Measurements from ENCODE around the gene ARL14EP.

Gene ARL14EP

DNA sequence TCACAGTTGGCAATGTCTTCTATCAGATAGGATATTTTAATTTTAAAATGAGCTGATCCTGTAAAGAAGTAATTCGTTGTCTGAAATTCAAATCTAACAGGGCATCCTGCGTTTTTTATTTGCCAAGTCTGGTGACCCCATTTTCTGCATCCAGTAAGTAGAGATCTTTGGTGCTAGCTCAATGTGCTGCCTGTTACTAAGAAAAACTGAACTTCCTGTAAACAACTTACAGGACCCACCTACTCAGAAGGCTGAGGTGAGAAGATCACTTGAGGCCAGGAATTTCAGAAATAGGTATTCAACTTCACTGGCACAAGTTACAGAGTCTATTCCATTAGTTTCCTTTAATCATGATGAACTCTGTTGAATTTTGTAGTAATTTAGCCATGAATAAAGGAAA, 4.0 kb downstream of the ARL14EP start:
- DNase-seq (ENCODE audit: low read depth in 2 of 2): no peak

DNA sequence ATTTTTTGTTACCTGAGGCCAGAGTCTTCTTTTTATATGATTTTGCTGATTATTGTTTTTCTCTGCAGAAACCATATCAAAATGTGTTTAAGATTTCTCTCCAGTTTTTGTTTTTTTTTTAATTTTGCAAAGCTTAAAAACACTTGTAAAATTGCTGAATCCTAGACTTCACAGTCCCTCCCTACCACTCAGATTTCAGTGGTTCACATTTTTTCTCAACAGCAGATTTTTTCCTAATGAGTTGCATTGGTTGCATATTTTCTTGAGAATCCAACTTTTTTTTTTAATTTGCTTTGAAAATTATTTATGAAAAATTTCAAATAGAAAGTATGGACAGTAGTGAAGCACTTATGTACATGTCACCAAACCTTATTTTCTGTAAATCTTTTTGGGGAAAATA, 5.8 kb downstream of the ARL14EP start:
- no peak for DNase-seq (ENCODE audit: low read depth in 2 of 2)

DNA sequence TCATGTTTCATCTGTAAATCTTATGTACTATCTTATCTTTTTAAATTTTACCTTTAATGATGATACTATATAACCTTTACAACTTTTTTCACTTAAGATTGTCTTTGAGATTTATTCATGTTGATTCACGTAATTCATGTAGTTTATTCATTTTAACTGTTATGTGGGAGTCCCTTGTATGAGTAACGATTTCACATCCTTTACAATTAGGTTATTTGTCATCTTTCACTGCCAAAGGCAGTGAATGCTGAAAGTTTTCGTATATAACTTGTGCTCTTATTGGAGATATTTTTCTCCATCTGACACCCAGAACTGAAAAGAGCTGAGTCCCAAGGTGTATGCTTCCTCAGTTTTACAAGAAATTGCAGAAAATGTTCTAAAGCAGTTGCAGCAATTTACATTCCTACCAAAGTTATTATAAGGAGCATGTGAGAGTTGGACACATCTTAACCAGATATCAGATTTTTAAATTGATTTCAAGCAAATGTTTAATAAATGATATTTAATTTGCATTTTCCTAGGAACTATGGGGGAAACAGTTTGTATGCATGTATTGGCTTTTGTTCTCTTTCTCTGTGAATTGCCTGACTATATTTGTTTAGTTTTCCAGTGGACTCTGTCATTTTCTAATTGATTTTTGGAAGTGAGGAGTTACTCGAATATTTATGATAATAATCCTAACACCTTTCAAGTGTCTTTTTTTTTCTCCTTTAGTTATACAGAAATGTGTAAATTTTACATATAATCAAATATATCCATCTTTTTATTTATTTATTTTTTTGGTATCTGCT, 6.4 kb downstream of the ARL14EP start:
- no peak for DNase-seq (ENCODE audit: low read depth in 2 of 2)

DNA sequence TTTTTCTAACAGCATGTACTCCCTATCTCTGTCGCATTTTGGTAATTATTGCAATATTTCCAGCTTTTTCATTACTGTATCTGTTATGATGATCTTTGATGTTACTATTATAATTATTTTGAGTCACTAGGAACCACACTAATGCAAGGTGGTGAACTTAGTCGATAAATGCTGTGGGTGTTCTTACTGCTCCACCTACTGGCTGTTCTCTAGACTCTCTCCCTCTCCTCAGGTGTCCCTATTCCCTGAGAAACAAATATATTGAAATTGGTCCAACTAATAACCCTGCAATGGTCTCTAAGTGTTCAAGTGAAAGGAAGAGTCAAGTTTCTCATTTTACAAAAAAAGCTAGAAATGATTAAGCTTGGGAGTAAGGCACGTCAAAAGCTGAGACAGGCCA, 10.5 kb downstream of the ARL14EP start:
- no peak for DNase-seq (ENCODE audit: low read depth in 2 of 2)

DNA sequence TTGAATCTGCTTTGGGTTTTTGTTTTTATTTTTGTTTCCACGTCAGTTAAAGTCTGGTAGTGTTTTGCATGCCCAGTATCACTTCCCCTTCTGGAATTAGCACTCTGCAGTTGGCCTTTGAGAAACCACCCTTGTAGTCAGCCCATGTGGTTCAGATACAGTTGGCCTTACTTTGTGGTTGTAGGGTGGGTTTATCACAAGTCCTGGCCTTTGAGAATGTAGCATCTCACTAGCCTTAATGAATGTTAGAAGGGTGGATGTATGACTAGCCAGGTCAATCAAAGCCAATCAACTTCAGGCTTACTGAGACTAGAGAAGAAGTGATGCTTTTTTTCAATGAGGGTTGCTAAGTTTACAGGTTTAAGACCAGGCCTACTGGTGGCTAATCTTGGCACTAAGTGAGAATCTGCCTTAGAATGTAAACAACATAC, 19.8 kb downstream of the ARL14EP start:
- no peak for DNase-seq (ENCODE audit: low read depth in 2 of 2)

DNA sequence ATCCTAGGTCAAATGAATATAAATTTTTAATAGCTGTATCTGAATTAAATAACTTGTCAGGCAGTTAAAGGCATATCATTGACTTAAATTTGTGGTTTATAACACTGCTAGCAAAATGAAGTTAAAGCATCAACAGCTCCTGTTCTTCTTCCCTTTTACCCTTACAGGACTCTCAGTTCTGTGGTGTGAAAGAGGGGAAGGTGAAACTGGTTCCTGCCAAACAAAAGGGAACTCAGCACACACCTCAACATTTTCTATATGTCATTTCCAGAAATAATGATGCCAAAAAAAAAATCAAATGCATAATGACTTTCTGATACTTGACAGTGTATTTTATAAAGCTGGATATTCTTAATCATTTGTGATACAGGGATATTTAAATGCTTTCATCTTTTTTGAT, 21.2 kb downstream of the ARL14EP start:
- DNase-seq (ENCODE audit: low read depth in 2 of 2): no peak

DNA sequence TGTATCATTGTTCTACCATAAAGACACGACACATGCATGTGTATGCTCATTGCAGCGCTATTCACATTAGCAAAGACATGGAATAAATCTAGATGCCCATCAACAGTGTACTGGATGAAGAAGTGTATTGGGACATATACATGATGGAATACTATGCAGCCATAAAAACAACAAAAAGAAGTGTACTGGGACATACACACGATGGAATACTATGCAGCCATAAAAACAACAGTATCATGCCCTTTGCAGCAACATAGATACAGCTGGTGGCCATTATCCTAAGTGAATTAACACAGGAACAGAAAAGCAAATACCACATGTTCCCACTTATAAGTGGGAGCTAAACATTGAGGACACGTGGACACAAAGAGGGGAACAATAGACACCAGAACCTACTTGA, 22.7 kb downstream of the ARL14EP start:
- no peak for DNase-seq (ENCODE audit: low read depth in 2 of 2)

DNA sequence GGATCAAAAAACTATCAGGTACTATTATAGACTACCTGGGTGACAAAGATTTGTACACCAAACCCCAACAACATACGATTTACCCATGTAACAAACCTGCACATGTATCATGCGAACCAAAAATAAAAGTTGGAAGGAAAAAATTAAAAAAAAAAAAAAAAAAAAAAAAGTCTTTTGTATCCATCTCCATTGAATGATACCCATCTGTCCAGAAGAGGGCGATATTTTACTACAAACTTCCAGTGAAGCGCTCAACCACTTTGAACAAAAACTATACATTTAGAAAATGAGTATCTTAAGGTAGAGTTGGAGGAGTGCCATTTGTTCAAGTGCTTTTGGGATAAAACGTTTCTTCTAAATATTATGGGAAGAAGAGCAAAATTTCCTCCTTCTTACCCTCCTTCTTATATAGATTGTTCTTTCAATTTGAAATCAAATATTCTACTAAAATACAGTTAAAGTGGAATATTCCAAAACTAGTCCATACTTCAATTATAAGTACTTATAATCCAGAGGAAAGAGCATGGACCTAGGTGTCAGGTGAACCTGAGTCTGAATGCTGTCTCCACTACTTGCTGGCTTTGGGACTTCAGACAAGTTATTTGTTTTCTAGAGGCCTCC, 23.3 kb downstream of the ARL14EP start:
- DNase-seq (ENCODE audit: low read depth in 2 of 2): no peak

DNA sequence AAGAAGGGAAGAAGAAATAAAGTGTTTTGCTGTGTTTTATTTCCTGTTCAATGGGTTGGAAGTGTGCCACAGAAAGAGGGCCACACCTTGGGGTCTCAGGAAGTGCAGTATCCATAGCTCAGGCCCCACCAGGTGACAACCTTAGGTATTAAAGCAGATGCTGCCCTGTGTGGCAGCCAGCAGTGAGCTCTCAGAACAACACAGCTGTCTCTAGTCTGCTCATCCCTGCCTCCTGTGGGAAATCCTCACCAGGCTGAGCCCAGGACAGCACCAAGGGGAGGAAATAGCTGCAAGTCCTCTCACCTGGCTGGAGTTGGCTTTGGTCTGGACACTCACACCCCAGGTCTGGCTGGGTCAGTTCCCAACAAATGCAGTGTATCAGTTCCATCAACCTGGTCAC, 25.1 kb downstream of the ARL14EP start:
- DNase-seq (ENCODE audit: low read depth in 2 of 2): no peak

DNA sequence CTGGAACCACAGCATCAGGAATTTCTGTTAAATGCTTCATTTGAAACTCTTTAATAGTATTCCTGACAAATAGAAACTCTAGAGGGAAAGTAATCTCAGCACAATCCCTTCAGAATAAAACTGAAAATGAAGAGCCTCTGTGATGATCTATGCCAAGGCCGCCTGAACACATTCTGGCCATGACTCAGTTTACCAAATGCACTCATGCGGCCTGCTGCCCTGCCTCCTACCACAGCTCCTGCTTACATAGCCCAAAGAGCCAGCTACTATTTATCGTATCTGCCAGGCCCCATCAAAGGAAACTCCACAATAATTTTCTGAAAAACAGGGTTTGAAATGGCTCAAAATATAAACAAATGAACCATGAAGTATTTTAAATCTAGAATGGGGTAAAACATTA, 27.0 kb downstream of the ARL14EP start:
- no peak for DNase-seq (ENCODE audit: low read depth in 2 of 2)

DNA sequence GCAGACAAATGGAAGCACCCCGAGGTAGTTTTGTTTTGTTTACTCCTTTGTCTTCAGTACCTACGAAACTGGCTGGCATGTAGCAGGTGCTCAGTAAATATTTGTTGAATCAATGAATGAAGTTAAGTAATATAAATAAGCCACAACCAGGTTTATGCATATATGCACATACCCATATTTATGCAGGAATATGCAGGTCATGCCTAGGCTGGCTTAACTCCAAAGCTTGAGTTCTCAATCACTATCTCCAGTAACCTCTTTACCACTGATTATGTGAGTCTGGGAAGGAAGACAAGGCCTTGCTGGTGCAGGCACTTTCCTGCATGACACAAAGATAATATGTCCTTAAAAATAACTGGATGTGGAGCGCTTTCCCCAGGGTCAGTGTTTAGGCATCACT, 27.5 kb downstream of the ARL14EP start:
- DNase-seq (ENCODE audit: low read depth in 2 of 2): no peak

DNA sequence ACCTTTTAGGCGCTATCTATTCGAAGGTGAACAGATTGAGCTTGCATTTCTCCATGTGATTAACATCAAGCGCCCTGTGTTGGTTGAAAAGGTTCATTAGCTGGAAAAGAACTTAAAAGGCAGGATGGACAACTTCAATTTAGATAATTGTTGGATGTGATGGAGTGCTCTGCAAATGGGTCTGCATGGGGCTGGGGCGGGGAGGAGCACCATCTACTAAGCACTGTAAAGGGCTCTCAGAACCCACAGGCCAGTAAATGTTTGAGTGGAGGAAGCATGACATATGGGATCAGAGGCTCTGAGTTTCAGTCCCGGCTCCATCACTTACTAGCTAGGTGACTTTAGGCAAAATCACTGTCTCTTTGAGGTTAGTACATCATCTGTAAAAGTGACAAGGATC, 28.2 kb downstream of the ARL14EP start:
- no peak for DNase-seq (ENCODE audit: low read depth in 2 of 2)

DNA sequence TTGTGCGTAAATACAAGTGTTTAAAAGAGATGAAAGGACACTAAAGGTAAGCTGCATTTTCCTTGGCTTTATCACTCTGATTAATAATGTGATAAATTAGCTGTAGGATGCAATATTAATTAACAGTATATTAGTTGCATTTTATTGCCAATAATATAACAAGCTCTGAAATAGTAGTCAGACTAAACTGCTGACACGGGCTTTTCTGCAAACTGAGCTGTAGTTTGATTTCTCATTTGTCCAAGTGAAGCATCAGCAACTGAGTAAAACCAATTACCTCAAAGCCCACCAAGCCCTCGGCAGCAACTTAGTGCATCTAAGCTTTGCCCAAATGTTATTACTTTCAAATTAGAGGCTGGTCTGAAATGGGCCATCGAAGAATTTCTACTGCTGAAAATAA, 33.5 kb downstream of the ARL14EP start:
- DNase-seq (ENCODE audit: low read depth in 2 of 2): no peak

DNA sequence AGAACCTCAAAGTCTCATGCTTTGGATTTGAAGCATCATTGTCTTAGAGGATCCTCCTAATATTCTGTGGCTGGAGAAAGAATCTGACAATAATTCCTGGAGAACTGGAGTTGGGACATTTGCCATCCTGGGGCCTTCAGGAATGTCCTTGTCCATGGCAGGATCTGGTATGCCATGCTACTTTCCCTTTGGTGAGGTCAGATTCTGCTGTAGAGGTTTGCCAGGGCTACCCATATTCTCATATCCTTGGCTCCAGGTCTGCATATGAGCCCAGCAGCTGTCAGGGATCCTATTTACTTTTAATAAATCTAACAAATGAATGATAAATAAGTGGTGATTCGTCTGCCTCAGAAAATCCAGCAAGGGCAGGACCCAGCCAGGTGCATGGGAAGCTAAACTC, 35.0 kb downstream of the ARL14EP start:
- DNase-seq (ENCODE audit: low read depth in 2 of 2): no peak

DNA sequence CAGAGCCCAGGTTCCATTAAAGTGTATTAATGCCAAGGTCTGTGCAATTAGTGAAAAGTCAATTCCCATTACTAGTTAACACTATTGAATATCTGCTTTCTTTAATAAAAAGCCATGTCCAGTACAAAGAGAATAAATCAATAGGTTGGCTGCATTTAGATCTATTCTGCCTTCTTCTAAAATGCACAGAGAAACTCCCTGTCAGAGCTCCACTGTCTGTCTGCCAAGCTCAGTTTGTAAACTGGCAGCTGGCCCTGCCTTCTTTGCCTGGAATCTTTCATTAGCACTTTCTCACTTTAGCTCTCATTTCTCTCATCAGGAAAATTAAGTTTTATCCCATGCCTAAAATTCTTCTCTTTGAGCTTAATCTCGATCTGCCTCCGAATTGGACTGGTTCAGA, 35.6 kb downstream of the ARL14EP start:
- DNase-seq (ENCODE audit: low read depth in 2 of 2): no peak

DNA sequence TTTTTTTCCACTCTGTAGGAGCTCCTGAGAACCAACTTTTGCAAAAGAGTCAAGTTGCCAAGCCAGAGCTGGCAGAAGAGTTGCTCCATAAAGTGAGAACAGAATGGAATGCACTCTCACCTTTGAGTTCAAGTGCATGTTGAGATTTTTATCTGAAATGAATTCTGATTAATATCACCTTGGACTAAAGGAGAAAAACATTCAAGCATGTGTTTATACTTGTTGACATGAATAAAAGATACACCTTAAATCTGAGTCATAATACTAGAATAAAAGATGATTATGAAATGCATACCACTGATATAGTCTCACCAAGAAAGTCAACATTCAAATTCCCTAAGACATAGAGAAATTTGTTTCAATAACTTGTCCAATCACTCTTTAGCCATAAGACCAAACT, 37.8 kb downstream of the ARL14EP start:
- DNase-seq (ENCODE audit: low read depth in 2 of 2): no peak

DNA sequence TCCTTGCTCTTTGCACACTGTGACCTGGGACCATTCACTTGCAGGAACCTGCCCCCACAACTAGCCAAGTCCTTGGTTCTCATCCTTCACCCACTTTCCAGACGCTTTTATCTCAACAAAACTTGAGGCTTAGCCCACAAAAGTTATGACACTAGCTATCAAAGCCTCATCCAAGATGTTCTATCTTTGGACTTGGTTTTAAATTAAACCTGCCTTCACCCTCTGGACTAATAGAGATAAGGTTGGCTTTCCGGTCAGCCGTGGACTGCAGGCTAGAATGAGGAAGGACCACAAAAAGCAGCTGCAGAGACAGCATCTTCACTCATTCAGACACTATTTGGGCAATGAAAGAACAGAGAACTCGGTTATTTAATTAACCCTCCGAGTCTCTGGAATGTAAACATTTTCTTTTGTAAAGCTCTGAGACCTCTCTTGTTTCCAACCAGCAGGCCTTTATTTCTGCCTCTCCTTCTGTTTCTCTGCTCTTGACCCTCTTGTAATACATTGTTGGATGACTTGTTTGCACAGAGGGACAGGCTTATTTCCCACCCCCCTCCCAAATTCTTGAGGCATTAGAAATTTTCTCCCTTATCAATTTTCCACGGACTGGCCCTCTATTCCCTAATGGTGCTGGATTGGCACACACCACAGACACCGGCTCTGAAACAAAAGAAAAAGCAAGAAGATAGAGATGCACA, 41.4 kb downstream of the ARL14EP start:
- no peak for DNase-seq (ENCODE audit: low read depth in 2 of 2)

DNA sequence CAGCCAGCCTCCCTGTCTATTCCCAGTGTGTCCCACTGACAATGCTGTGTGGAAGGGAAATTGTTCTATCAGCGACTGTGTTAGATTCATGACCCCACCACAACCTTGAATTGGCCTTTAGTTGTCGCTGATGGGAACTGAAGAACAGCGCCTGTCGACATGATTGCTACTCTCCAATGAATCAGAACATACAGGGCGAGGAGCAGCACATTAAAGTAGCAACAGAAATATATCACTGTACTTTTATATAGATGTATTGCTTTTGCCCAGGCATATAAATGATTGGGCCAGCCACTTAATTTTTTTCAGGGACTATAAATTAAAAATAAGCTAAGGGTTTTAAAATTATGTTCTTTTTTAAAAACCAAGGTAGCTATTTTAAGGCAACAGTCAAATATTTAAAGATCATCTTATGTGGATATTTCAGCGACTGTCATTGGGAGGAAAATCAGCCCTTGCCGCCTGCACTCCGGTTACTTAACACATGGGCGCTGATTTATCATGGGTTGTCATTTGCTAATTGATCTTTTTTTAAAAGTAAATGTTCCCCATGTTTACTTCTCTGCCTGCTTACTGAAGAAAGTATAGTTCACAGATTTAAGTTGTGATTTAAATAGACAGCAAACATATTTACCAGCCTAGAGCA, 42.1 kb downstream of the ARL14EP start:
- DNase-seq (ENCODE audit: low read depth in 2 of 2): no peak

DNA sequence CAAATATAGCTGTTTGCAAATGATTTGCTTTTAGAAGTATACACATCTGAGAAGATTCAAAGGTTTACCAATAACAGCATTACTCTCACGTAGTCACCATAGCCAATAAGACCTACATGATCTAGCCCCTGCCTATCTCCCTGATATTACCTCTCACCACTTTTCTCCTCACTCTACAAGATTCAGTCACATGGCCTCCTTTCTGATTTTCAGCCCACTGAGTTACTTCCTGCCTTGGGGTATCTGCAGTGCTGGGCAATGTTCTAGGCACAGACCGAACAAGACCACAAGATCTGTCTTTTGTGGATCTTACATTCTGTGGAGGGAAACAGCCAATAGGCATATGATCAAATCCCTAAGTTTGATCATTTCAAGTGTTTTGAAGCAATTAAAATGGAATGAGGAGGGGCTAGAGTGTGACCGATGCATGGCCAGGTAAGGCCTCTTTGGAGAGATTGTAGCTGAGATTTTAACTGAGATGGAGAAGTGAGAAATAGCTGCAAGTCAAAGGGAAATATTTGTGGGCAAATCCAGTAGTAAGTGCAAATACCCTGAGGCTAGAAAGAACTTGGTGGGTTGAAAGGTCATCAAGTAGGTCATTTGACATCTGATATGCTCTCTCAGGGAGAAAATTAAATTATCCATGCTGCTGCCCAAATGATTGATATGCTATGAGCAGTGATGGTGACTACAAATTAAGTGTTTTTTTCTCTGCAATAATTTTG, 43.1 kb downstream of the ARL14EP start:
- no peak for DNase-seq (ENCODE audit: low read depth in 2 of 2)

DNA sequence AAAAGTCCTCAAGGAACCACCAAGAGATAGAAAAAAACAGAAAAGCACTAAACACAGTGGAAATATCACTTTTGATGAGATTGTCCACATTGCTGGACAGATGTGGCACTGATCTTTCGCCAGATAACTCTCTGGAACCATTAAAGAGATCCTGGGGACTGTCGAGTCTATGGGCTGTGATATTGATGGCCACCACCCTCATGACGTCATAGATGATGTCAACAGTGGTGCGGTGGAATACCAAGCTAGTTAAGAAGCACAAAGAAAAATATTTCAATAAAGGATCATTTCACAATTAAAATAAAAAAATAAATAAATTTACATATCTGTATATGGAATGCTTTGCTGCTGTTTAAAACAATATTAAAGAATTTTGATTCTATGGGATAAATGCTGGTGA, 45.5 kb downstream of the ARL14EP start:
- no peak for DNase-seq (ENCODE audit: low read depth in 2 of 2)

DNA sequence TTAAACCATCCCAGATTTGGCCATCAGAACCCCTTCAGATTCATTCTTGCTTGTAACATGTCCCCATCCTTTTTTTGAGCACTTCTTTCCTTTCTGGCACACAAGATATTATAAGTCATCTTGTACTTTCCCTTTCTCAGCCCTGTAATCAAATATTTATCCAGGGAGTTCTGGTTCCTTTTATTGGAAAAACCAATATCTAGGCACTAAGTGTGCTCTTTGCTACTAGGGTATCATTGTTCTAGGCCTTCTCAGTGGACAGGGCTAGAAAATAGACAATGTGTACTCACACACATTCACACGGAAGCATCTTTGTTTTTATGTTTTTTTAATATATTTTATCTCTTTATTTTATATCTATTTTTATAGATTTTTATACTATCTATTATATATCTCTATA, 47.3 kb downstream of the ARL14EP start:
- no peak for DNase-seq (ENCODE audit: low read depth in 2 of 2)

DNA sequence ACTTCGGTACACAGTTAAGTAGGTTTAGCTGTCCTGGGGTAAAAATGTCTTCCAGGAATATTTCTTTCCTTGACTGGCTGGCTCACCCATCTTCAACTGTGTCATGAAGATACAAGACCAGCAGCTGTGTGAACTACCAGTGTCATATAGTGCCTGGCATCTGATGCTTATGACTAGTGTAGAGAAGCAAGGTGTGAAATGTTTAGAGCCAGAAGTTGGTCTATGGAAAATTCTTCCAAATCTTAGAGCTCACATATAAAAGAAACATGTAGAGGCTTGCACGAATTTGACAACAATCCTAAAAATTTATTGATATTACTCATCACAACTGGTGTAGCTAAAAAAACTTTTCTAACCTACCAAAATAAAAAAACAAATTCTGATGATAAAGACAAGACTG, 54.4 kb downstream of the ARL14EP start:
- no peak for DNase-seq (ENCODE audit: low read depth in 2 of 2)
